Heart left ventricle (tissue), 16 donors: ENCODE data around the gene ERI3. TPM values are rescaled to one million over a fixed set of nuclear protein-coding genes. Genes with fewer than 3 reads are reported as not detected.

Source experiments
- ATAC-seq, 4 donors: fragments of 200-7000 bp; cut with Tn5 transposase; one replicate each; pipeline ENCODE4 v1.9.1; 2020 to 2022; ENCODE audit warnings: moderate library complexity in 4 of 4, mild to moderate bottlenecking in 3 of 4, moderate number of reproducible peaks in 1 of 4
- DNase-seq, 5 donors: peaks; one replicate each; pipeline ENCODE4 v3.0.0-alpha.2; 2020
- H3K27ac ChIP-seq, 12 donors: fragments of 200-600 bp; sonication (generic) in 4 of 12; one replicate each; pipeline versions ENCODE4 v1.5.0 to v1.8.0; 2016 to 2022; ENCODE audit warnings: mild to moderate bottlenecking in 2 of 12
- H3K27me3 ChIP-seq, 9 donors: fragments of 200-600 bp; sonication (generic) in 2 of 9; one replicate each; pipeline versions ENCODE4 v1.5.1 to v1.8.0; 2016 to 2022; ENCODE audit warnings: mild to moderate bottlenecking in 3 of 9
- H3K36me3 ChIP-seq, 9 donors: fragments of 200-600 bp; sonication (generic) in 2 of 9; one replicate each; pipeline versions ENCODE4 v1.5.0 to v1.8.0; 2018 to 2022; ENCODE audit warnings: mild to moderate bottlenecking in 2 of 9
- H3K4me1 ChIP-seq, 12 donors: fragments of 200-600 bp; sonication (generic) in 4 of 12; one replicate each; pipeline versions ENCODE4 v1.5.0 to v1.8.0; 2016 to 2022; ENCODE audit warnings: mild to moderate bottlenecking in 3 of 12
- H3K4me3 ChIP-seq, 12 donors: fragments of 200-600 bp; sonication (generic) in 4 of 12; one replicate each; pipeline versions ENCODE4 v1.5.0 to v1.8.0; 2017 to 2022; ENCODE audit warnings: mild to moderate bottlenecking in 9 of 12, moderate library complexity in 4 of 12
- H3K9me3 ChIP-seq, 12 donors: fragments of 200-600 bp; sonication (generic) in 4 of 12; one replicate each; pipeline versions ENCODE4 v1.5.0 to v1.8.0; 2016 to 2022; ENCODE audit warnings: mild to moderate bottlenecking in 1 of 12
- POLR2A ChIP-seq, 2 donors: fragments of 450-650 bp; IDR thresholded peaks; one replicate each; pipeline ENCODE4 v1.6.1; 2017; ENCODE audit warnings: antibody characterized with exemption in 2 of 2, mild to moderate bottlenecking in 2 of 2, moderate library complexity in 2 of 2
- WGBS, 4 donors: extraction: QIAGEN DNeasy Blood & Tissue Kit in 2 of 4; methylation state at CpG; one replicate each; pipeline versions ENCODE4 v1.1.5 to v1.1.7; 2013 to 2018; 5-methylcytosine and 5-hydroxymethylcytosine counted together
- intact Hi-C, 10 donors: fragments of 100-400 bp; cut with DNase I; formaldehyde crosslinking; loops; one replicate each; pipeline versions ENCODE4 v1.11.1 to v1.14.2; 2022
- polyA plus RNA-seq, 2 donors: library from polyadenylated mRNA; stranded (reverse); fragments of 200-250 nt; gene quantifications; one replicate each; pipeline ENCODE4 v1.2.3, GENCODE V29; 2013
- total RNA-seq, 9 donors: library from RNA; depleted of rRNA in 2 of 9; stranded (reverse); fragments of >200 nt in 2 of 9; fragmentation: NEBNext Ultra II Directional in 3 of 9; extraction: Animal tissue kit (Norgen Biotek cat#: 25700) in 3 of 9; gene quantifications; one replicate each; pipeline versions ENCODE4 v1.1.0 to v1.2.4, GENCODE V29; 2016 to 2023
- TF ChIP-seq, protein P1 (sequence below), 12 donors: fragments of 200-600 bp; sonication (generic) in 4 of 12; IDR thresholded peaks; one replicate each; pipeline versions ENCODE4 v1.5.0 to v1.8.0; 2018 to 2022; ENCODE audit warnings: antibody characterized with exemption in 12 of 12, mild to moderate bottlenecking in 5 of 12
- donor health status: ischemic (EF 13 %, LVEDD 7.1; RV severe dilation, severe dysfunction).
- donor health status: healthy with polysubstance abuse.
- donor health status: DM: no; HTN: yes; CAD: no.
- donor health status: DM: no; HTN: no; CAD: no.
- donor health status: ischemic (EF 25% LVEDD 6.9; RV normal size, moderate dysfunction).
- donor health status: ischemic (EF 25% LVEDD 5.7; RV mildly dilated, moderate dysfunction).
- donor health status: healthy.
- donor health status: DM: yes; HTN: yes; CAD: no.
- donor health status: ischemic (EF 35%, LVEDD 5.7; RV mildly dilated, moderate dysfunction).
- donor health status: nonischemic (EF 11% LVEDD 7.7; RV severe dilation, severe dysfunction).
- donor health status: DM: yes; HTN: yes; CAD: no.
- donor health status: PGD.
- donor health status: ischemic (EF 29% LVEDD 5.4; RV normal size, mild dysfunction).
- donor health status: nonischemic (EF 23%, LVEDD 6.1; RV moderate dilation, normal function).

The ERI3 gene
- total and polyA plus RNA-seq, 11 donors, result 29.8 to 68.9 (median 48.0) TPM

- TF ChIP-seq, protein P1, sequence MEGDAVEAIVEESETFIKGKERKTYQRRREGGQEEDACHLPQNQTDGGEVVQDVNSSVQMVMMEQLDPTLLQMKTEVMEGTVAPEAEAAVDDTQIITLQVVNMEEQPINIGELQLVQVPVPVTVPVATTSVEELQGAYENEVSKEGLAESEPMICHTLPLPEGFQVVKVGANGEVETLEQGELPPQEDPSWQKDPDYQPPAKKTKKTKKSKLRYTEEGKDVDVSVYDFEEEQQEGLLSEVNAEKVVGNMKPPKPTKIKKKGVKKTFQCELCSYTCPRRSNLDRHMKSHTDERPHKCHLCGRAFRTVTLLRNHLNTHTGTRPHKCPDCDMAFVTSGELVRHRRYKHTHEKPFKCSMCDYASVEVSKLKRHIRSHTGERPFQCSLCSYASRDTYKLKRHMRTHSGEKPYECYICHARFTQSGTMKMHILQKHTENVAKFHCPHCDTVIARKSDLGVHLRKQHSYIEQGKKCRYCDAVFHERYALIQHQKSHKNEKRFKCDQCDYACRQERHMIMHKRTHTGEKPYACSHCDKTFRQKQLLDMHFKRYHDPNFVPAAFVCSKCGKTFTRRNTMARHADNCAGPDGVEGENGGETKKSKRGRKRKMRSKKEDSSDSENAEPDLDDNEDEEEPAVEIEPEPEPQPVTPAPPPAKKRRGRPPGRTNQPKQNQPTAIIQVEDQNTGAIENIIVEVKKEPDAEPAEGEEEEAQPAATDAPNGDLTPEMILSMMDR (IDR thresholded peaks at IDR 0.05), result peak; percentile 62 to 87 (median 76)
- TF ChIP-seq POLR2A (IDR thresholded peaks at IDR 0.05), result no peak
- intact Hi-C loops, result loop anchor here in 8 of 10 donors (1.0 to 5.0 kb wide), 4 partner anchors 101 to 279 kb away; no protein-coding TSS in a partner anchor
- peaks cover 0 to 6% (median 0%) of the 10 kb centered on the region in 12 donors for H3K4me1 ChIP-seq
- H3K36me3 ChIP-seq, result peaks cover 0 to 74% (median 52%) of the 10 kb centered on the region in 9 donors
- 56 to 61% (median 58%) methylated on average over 9 of the region's 9 CpGs for WGBS, 4 donors
- peak in 1 of 4 donors; percentile 26 for ATAC-seq
- no peak overlapping the region for H3K27ac ChIP-seq
- H3K27me3 ChIP-seq, result no peaks in the 10 kb centered on the region
- H3K9me3 ChIP-seq, result no peaks in the 10 kb centered on the region
- DNase-seq, result peak in 2 of 5 donors; percentile 22 to 28
- no peak overlapping the region for H3K4me3 ChIP-seq
These were observed 36.7 kb downstream of the ERI3 start for GRCh38 chr1:44318097-44319088.

GRCh38 chr1:44316231-44316759 lies 38.8 kb downstream of the ERI3 start:
- DNase-seq (no peak), ATAC-seq (no peak)
- H3K36me3 ChIP-seq, result peaks cover 0 to 92% (median 73%) of the 10 kb centered on the region in 9 donors
- intact Hi-C loops, result loop anchor here in 5 of 10 donors (2.0 to 5.0 kb wide), 3 partner anchors 99 to 281 kb away; no protein-coding TSS in a partner anchor
- no peak for TF ChIP-seq POLR2A (IDR thresholded peaks at IDR 0.05)
- TF ChIP-seq, protein P1 (IDR thresholded peaks at IDR 0.05), result no peak
- H3K27ac ChIP-seq, result no peak overlapping the region
- H3K4me3 ChIP-seq, result no peak overlapping the region
- no peaks in the 10 kb centered on the region for H3K9me3 ChIP-seq
- H3K4me1 ChIP-seq, result peaks cover 0 to 2% (median 0%) of the 10 kb centered on the region in 12 donors
- no peaks in the 10 kb centered on the region for H3K27me3 ChIP-seq
- 35 to 56% (median 39%) methylated on average over 1 of the region's 1 CpG for WGBS, 4 donors

- TF ChIP-seq, protein P1 (IDR thresholded peaks at IDR 0.05), result no peak
- no peak for TF ChIP-seq POLR2A (IDR thresholded peaks at IDR 0.05)
- H3K9me3 ChIP-seq, result no peaks in the 10 kb centered on the region
- H3K36me3 ChIP-seq, result peaks cover 0 to 92% (median 75%) of the 10 kb centered on the region in 9 donors
These were observed 39.5 kb downstream of the ERI3 start for GRCh38 chr1:44315521-44315920.

DNA sequence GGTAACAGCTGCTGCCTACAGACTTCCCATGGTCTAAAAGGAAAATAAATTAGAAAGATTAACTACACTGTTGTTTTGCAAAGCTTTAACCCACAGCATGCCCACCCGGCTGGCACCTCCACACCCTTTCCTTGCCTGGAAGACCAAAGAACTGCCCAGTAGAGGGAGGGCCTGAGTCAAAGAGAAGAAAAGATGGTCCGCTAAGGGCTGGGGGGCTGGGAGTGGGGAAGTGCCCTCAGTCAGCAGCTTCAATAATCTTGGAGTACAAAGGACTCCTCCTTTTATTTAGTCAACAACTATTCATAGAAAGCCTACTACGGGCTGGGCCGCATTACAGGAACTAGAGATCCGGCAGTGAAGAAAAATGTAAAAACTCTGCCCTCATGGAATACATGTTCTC lies 40.6 kb downstream of the ERI3 start:
- H3K9me3 ChIP-seq, result no peaks in the 10 kb centered on the region
- H3K36me3 ChIP-seq, result peaks cover 0 to 90% (median 80%) of the 10 kb centered on the region in 9 donors
- TF ChIP-seq, protein P1 (IDR thresholded peaks at IDR 0.05), result no peak
- no peak for TF ChIP-seq POLR2A (IDR thresholded peaks at IDR 0.05)
- intact Hi-C loops, result no loop called here
- H3K4me3 ChIP-seq, result no peak overlapping the region
- H3K27me3 ChIP-seq, result no peaks in the 10 kb centered on the region
- ATAC-seq, result no peak
- WGBS, 4 donors, result 70 to 79% (median 71%) methylated on average over 5 of the region's 5 CpGs
- no peak for DNase-seq
- peaks cover 0 to 2% (median 0%) of the 10 kb centered on the region in 12 donors for H3K4me1 ChIP-seq
- H3K27ac ChIP-seq, result no peak overlapping the region

More at GRCh38 chr1:44315521-44315920, 39.5 kb downstream of the ERI3 start:
- Histone ChIP-seq H3K27ac (no peak overlapping the region), H3K27me3 (no peaks in the 10 kb centered on the region), H3K4me1 (peaks cover 0 to 2% (median 0%) of the 10 kb centered on the region in 12 donors), H3K4me3 (no peak overlapping the region)
- DNase-seq (no peak), ATAC-seq (no peak)
- intact Hi-C loops, result loop anchor here in 5 of 10 donors (5.0 kb wide), 2 partner anchors 98 to 282 kb away; no protein-coding TSS in a partner anchor
